SJCRH30 (cell line): ENCODE measurements around the gene RAB31. TPM values are rescaled to one million over a fixed set of nuclear protein-coding genes. Genes with fewer than 3 reads are reported as not detected.
"Not testable (repeated sequence)": the region's sequence is repeated elsewhere in the genome, so short reads cannot be mapped to it uniquely, and the experiment has no call there.

Experiments used
- DNase-seq, 2 experiments: peaks; one replicate each; pipeline ENCODE4 v3.0.0-alpha.2; 2015 to 2020
- H3K27ac ChIP-seq: fragments of 250-450 bp; sonication (Bioruptor Pico); 2 replicates; pipeline ENCODE4 v1.5.1; 2020; ENCODE audit warnings: mild to moderate bottlenecking, moderate library complexity
- H3K27me3 ChIP-seq: fragments of 250-450 bp; sonication (Bioruptor Pico); 2 replicates; pipeline ENCODE4 v1.5.1; 2020; ENCODE audit warnings: mild to moderate bottlenecking, moderate library complexity
- H3K36me3 ChIP-seq: fragments of 250-450 bp; sonication (Bioruptor Pico); 2 replicates; pipeline ENCODE4 v1.5.1; 2020; ENCODE audit warnings: mild to moderate bottlenecking, moderate library complexity
- H3K4me1 ChIP-seq: fragments of 250-450 bp; sonication (Bioruptor Pico); 2 replicates; pipeline ENCODE4 v1.5.1; 2020; ENCODE audit warnings: mild to moderate bottlenecking, moderate library complexity
- H3K4me3 ChIP-seq: fragments of 250-450 bp; sonication (Bioruptor Pico); 2 replicates; pipeline ENCODE4 v1.5.1; 2020; ENCODE audit warnings: mild to moderate bottlenecking, moderate library complexity
- H3K9me3 ChIP-seq: fragments of 250-450 bp; sonication (Bioruptor Pico); replicated peaks from 2 replicates; pipeline ENCODE4 v1.5.1; 2020; ENCODE audit warnings: mild to moderate bottlenecking, moderate library complexity
- total RNA-seq: library from RNA; depleted of rRNA; stranded (reverse); fragments of >200 nt; shearing (Covaris generic); gene quantifications from 2 replicates; pipeline ENCODE4 v1.2.3, GENCODE V29; 2014

The RAB31 gene
- total RNA-seq, 1 experiment from 2014 or later: 8.1 TPM

DNA sequence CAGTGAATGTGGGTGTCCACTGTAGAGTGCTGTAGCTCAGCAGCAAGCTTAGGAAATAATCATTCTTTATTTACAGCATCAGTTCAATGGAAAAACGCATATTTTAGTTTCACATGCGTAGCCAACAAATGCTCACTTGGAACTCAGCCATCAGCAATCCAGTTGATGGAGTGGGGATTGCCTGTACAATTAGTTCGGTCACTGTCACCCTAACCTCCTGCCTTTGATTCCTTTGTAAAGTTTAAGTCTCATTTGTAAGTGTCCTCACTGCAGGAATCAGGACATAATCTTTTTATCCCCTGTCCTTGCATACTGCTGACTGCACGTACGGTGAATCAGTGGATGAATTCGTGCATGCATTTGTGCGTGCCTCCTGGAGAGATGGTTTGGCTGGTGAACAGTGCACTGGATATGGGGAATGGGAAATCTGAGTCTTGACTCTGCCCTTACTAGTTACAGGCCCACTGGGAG, 55.9 kb downstream of the RAB31 start:
- no peaks in the 10 kb centered on the region for H3K27me3 ChIP-seq
- no peaks in the 10 kb centered on the region for H3K4me1 ChIP-seq
- no peak overlapping the region for H3K4me3 ChIP-seq
- H3K27ac ChIP-seq: no peak overlapping the region
- H3K36me3 ChIP-seq: no peaks in the 10 kb centered on the region
- peak in 1 of 2 experiments; percentile 8 for DNase-seq
- H3K9me3 ChIP-seq: no peaks in the 10 kb centered on the region

DNA sequence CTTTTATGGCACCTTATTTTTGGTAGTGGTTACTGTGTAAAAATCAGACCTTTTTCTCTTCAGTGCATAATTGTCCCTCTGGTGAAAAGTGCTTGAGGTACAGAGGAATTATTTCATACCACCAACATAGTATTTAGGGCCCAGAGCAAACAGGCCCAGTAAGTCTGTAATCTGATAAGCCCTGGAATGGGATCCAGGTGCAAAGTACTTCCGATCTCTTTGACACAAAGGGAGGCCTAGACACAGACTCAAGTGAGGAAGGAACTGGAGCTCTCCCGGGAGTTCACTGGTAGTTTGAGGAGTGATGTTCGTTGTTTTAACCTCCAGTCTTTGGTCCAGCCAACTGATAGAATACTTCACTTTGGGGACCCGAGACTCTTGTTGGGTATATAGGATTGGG, 57.4 kb downstream of the RAB31 start:
- Histone ChIP-seq H3K4me1 (no peaks in the 10 kb centered on the region), H3K9me3 (no peaks in the 10 kb centered on the region), H3K36me3 (no peaks in the 10 kb centered on the region), H3K4me3 (no peak overlapping the region), H3K27ac (no peak overlapping the region), H3K27me3 (no peaks in the 10 kb centered on the region)
- DNase-seq: no peak

DNA sequence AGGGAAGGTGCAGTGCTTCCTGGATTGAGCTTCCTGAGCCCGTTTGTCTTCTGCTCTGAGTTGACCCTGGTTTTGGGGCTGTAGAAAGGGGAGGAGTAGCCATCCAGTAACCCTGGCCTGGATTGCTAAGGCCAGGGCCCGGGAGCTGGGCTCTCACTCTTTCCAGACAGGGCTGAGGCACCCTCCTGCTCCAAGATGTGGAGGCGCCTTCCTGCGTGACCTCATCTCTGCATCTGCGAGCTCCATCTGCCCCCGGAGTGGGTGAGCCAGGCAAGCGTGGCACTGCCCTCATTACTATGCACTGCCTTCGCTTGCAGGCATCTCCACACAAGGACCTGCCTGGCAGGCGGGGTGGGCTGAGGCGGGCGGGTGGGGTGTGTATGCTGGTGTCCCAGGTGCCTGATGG, 58.0 kb downstream of the RAB31 start:
- Histone ChIP-seq H3K9me3 (no peaks in the 10 kb centered on the region), H3K27me3 (no peaks in the 10 kb centered on the region), H3K27ac (no peak overlapping the region), H3K4me1 (no peaks in the 10 kb centered on the region), H3K36me3 (no peaks in the 10 kb centered on the region), H3K4me3 (no peak overlapping the region)
- no peak for DNase-seq

DNA sequence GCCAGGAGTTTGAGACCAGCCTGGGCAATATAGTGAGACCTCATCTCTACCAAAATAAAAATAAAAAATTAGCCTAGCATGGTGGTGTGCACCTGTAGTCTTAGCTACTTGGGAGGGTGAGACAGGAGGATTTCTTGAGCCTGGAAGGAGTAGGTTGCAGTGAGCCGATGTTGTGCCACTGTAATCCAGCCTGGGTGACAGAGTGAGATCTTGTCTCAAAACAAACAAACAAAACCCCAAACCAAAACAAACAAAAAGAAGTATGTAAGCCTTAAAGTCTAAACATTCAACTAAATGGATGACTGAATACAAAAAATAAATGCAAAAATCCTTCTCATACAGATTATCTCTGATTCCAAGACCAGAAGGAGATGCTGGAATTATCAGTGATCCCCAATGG, 58.6 kb downstream of the RAB31 start:
- no peaks in the 10 kb centered on the region for H3K27me3 ChIP-seq
- H3K4me1 ChIP-seq: no peaks in the 10 kb centered on the region
- H3K27ac ChIP-seq: no peak overlapping the region
- H3K4me3 ChIP-seq: no peak overlapping the region
- H3K9me3 ChIP-seq: no peaks in the 10 kb centered on the region
- H3K36me3 ChIP-seq: no peaks in the 10 kb centered on the region
- no peak for DNase-seq

DNA sequence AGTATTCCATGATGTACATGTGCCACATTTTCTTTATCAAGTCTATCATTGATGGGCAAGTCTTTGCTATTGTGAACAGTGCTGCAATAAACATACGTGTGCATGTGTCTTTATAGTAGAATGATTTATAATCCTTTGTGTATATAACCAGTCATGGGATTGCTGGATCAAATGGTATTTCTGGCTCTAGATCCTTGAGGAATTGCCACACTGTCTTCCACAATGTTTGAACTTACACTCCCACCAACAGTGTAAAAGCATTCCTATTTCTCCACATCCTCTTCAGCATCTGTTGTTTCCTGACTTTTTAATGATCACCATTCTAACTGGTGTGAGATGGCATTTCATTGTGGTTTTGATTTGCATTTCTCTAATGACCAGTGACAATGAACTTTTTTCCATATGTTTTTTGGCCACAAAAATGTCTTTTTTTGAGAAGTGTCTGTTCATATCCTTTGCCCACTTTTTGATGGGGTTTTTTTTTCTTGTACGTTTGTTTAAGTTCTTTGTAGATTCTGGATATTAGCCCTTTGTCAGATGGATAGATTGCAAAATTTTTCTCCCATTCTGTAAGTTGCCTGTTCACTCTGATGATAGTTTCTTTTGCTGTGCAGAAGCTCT, 60.1 kb downstream of the RAB31 start:
- not testable (repeated sequence) for H3K4me3 ChIP-seq, H3K36me3 ChIP-seq, H3K27ac ChIP-seq, H3K4me1 ChIP-seq, H3K9me3 ChIP-seq, DNase-seq, H3K27me3 ChIP-seq

DNA sequence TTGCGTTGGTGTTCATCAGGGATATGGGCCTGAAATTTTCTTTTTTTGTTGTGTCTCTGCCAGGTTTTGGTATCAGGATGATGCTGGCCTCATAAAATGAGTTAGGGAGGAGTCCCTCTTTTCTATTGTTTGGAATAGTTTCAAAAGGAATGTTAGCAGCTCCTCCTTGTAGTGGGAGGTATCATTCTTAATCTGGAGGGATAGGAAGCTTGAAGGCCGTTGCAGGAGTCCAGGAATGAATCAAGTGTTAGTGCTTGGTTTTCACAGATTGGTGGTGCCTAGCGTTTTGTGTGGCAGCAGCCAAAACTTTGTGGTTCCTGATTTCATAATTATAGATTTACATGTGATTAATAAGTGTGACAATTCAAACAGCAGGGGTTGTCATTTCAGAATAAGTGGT, 62.0 kb downstream of the RAB31 start:
- H3K4me1 ChIP-seq, DNase-seq, H3K9me3 ChIP-seq, H3K27ac ChIP-seq, H3K27me3 ChIP-seq, H3K4me3 ChIP-seq, H3K36me3 ChIP-seq: not testable (repeated sequence)

GRCh38 chr18:9771261-9771976, 63.3 kb downstream of the RAB31 start:
- Histone ChIP-seq H3K4me3 (no peak overlapping the region), H3K27ac (no peak overlapping the region), H3K9me3 (no peaks in the 10 kb centered on the region), H3K27me3 (no peaks in the 10 kb centered on the region), H3K36me3 (no peaks in the 10 kb centered on the region), H3K4me1 (no peaks in the 10 kb centered on the region)
- DNase-seq: peak; percentile 27 to 34

DNA sequence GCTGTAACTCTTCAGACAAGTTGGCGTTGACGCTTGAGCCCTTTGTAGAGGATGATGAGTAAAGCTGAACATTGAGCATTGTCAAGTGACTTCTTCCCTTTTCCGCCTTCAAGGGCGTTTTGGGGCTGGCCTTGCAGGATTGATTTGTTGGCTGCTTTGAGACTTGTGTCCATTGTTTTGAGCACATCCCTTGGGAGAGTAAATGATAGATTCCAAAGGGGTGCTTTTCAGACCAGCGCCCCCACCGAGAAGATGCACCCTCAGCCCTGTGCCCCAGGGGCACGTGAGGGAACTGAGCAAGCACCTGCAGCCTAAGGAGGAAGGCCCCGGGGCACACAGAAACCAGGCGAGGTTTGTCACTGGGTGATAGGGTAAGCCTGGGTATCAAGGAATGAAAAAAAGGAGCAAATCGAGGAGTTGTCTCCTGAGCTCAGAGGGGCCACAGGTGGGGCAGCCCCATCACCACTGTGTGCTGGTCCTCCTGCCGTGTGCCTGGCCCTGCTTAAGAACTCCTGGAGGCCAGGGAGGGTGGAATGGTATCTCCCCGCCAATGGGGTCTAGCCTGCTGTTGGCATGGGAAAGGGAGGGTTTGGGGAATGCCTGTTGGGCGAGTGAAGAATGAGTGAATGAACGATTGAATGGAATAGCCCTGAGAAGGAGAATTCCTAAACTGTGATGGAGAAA, 64.0 kb downstream of the RAB31 start:
- no peak for DNase-seq
- Histone ChIP-seq H3K9me3 (no peaks in the 10 kb centered on the region), H3K27me3 (no peaks in the 10 kb centered on the region), H3K36me3 (no peaks in the 10 kb centered on the region), H3K4me1 (no peaks in the 10 kb centered on the region), H3K4me3 (no peak overlapping the region), H3K27ac (no peak overlapping the region)

DNA sequence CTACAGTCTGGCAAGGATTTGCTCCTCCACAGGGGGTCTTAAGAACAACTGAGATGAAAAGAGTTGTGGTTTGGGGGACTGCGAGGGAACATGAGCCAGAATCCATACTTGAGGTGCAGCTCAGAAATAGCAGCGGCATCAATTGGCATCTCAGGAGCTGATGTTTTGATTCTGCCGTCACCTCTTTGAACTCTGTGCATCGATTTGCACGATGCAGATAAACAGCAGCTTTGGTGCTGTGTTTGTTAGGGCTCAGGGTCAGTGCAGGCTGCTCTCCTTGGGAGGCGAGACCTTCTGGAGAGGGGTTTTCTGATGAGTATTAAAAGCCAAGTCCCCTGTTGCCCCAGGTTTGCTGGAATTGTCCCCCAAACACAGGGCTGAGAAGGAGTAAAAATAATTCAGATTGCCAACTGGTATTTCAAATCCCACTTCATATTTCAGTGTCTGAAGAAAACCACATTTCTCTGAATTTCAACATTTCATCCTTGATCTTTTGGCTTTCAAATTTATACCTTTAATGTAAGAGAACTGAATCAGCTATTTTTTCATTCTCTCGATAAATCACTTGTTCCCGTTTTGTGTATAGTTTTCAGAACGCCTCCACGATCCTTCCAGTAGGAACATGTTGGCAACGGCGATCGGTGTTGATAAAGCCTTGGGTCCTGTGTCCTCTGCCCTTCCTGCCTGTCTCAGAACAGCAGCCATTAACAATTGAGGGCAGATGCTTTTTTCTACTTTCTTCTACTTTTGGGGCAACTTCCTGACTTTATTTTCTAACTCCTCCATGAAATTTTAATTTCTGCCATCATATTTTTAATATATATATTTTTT, 65.0 kb downstream of the RAB31 start:
- H3K4me3 ChIP-seq: no peak overlapping the region
- H3K4me1 ChIP-seq: no peaks in the 10 kb centered on the region
- H3K27me3 ChIP-seq: no peaks in the 10 kb centered on the region
- no peak overlapping the region for H3K27ac ChIP-seq
- no peaks in the 10 kb centered on the region for H3K9me3 ChIP-seq
- H3K36me3 ChIP-seq: no peaks in the 10 kb centered on the region
- DNase-seq: no peak

DNA sequence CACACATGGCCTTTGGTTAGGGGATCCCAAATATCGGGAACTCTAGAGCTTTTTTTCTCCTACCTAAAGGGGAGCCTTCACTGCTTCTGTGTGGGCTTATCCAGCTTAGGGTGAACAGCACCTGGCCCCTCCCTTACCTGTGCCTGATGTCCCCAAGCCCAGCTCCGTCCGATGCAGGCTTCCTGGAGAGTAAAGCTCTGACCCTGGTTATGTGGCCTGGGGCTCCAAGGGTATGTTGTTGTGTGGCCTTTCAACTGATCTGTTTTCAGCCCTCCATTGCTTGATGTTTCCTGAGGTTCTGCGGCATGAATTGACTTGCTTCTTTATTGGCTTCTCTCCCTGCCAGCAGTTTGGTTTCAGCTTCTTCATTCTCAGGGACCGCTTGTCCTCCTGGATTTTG, 66.0 kb downstream of the RAB31 start:
- no peaks in the 10 kb centered on the region for H3K36me3 ChIP-seq
- no peak overlapping the region for H3K4me3 ChIP-seq
- no peaks in the 10 kb centered on the region for H3K4me1 ChIP-seq
- H3K27ac ChIP-seq: no peak overlapping the region
- no peaks in the 10 kb centered on the region for H3K27me3 ChIP-seq
- no peak for DNase-seq
- no peaks in the 10 kb centered on the region for H3K9me3 ChIP-seq

DNA sequence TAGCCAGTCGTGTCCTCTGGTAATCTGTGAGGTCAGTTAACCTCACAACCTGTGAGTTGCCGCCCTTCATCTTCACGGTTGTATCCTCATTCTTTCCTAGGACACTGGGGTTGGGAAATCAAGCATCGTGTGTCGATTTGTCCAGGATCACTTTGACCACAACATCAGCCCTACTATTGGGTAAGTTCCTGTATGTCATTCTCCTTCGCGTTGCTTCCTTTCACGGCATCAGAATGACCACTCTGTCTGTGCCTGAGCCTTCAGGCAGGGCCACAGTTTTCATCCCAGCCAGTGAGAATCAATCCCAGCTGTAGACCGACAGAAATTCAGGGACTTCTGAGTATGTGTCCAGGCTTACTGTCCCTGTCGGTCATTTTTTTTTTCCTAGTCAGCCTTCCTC, 67.1 kb downstream of the RAB31 start:
- H3K27ac ChIP-seq: no peak overlapping the region
- H3K36me3 ChIP-seq: no peaks in the 10 kb centered on the region
- DNase-seq: no peak
- no peaks in the 10 kb centered on the region for H3K4me1 ChIP-seq
- no peak overlapping the region for H3K4me3 ChIP-seq
- no peaks in the 10 kb centered on the region for H3K9me3 ChIP-seq
- H3K27me3 ChIP-seq: no peaks in the 10 kb centered on the region

DNA sequence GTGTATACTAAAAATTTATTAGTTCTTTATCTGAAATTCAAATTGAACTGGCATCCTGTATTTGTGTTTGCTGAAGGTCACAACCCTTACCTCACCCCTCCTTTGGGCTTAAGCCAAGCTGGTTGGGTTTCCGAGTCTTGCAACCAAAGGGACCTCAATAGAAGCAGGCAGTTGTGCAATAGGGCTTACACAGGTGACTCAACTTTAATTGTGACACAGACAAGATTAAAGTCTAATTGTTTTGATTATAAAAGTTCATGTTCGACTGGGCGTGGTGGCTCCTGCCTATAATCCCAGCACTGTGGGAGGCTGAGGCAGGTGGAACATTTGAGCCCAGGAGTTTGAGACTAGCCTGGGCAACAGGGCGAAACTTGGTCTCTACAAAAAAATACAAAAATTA, 71.5 kb downstream of the RAB31 start:
- H3K4me1 ChIP-seq: no peaks in the 10 kb centered on the region
- no peaks in the 10 kb centered on the region for H3K9me3 ChIP-seq
- no peaks in the 10 kb centered on the region for H3K36me3 ChIP-seq
- no peak overlapping the region for H3K4me3 ChIP-seq
- H3K27me3 ChIP-seq: no peaks in the 10 kb centered on the region
- DNase-seq: no peak
- no peak overlapping the region for H3K27ac ChIP-seq

DNA sequence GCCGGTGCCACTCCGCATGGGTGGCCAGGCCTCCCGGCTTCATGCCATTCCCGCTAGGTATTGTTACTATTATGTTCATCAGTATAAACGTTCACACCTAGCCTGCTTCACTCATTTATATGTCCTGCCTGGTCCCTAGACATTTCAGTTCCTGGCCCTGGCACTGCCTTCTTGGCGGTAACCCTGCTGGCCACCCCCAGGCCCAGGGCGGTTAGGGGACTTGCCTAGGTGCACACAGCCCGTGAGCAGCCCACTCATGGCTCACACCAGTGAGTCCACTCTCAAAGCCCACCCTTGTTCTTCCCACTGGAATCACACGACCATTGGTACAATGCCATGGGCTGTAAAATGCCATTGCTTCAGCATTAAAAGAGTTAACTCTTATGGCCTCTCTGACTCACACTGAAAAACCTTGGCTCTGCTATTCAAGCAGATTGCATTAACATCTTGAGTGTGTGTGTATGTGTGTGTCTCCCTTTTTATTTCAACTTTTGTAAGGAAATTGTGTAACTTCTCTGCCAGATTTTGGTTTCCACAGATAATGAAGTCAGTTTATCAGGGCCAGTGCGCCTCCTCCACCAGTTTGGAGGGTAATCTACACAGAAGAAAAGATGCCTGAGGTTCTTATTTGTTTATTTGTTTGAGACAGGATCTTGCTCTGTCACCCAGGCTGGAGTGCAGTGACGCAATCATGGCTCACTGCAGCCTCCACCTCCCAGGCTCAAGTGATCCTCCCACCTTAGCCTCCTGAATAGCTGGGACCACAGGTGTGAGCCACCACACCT, 74.2 kb downstream of the RAB31 start:
- H3K27me3 ChIP-seq: no peaks in the 10 kb centered on the region
- H3K27ac ChIP-seq: no peak overlapping the region
- no peaks in the 10 kb centered on the region for H3K9me3 ChIP-seq
- H3K36me3 ChIP-seq: no peaks in the 10 kb centered on the region
- no peak for DNase-seq
- no peaks in the 10 kb centered on the region for H3K4me1 ChIP-seq
- H3K4me3 ChIP-seq: no peak overlapping the region

GRCh38 chr18:9786631-9787030, 78.5 kb downstream of the RAB31 start:
- no peak for DNase-seq
- Histone ChIP-seq H3K36me3 (no peaks in the 10 kb centered on the region), H3K9me3 (no peaks in the 10 kb centered on the region), H3K27me3 (no peaks in the 10 kb centered on the region), H3K4me1 (no peaks in the 10 kb centered on the region), H3K27ac (no peak overlapping the region), H3K4me3 (no peak overlapping the region)
